GM19438 (cell line): ENCODE results near the gene ARID3C.
A peak's percentile ranks its signal among the peaks of the same experiment; 100 is the strongest.

Source experiments
- ATAC-seq: cut with Tn5 transposase; IDR thresholded peaks from one replicate; pipeline ENCODE4 v1.9.1; 2021; ENCODE audit warnings: low read depth; ENCODE audit not compliant: unreplicated experiment

ARID3C gene

GRCh38 chr9:34603610-34604231 lies 25.1 kb downstream of the ARID3C start:
- peak; percentile 70 for ATAC-seq

GRCh38 chr9:34601937-34602573 lies 26.8 kb downstream of the ARID3C start:
- no peak for ATAC-seq

GRCh38 chr9:34600908-34601307 lies 28.0 kb downstream of the ARID3C start:
- no peak for ATAC-seq

GRCh38 chr9:34599546-34599945 lies 29.3 kb downstream of the ARID3C start:
- ATAC-seq: no peak

GRCh38 chr9:34594177-34594576 lies 34.7 kb downstream of the ARID3C start:
- ATAC-seq: no peak

GRCh38 chr9:34592895-34593601 lies 35.8 kb downstream of the ARID3C start:
- ATAC-seq: no peak

- ATAC-seq: no peak
Measured at GRCh38 chr9:34591917-34592866, 36.7 kb downstream of the ARID3C start.

GRCh38 chr9:34591248-34591916 lies 37.5 kb downstream of the ARID3C start:
- no peak for ATAC-seq

GRCh38 chr9:34590381-34591247 lies 38.3 kb downstream of the ARID3C start:
- no peak for ATAC-seq

GRCh38 chr9:34589636-34590380 lies 39.1 kb downstream of the ARID3C start, which contains the start of gene CNTFR:
CNTFR (minus strand) TSS chr9:34589724; CDS start chr9:34568981, 20,743 bp downstream.
- ATAC-seq: no peak

GRCh38 chr9:34588671-34589635 lies 39.9 kb downstream of the ARID3C start:
- ATAC-seq: no peak

- no peak for ATAC-seq
Measured at GRCh38 chr9:34587271-34587670, 41.6 kb downstream of the ARID3C start.

GRCh38 chr9:34585946-34586669 lies 42.8 kb downstream of the ARID3C start:
- no peak for ATAC-seq

GRCh38 chr9:34584970-34585369 lies 43.9 kb downstream of the ARID3C start:
- no peak for ATAC-seq

GRCh38 chr9:34582787-34583186 lies 46.1 kb downstream of the ARID3C start:
- ATAC-seq: no peak

GRCh38 chr9:34581318-34581717 lies 47.5 kb downstream of the ARID3C start:
- ATAC-seq: no peak

GRCh38 chr9:34580358-34580757 lies 48.5 kb downstream of the ARID3C start:
- no peak for ATAC-seq
